Stimulated activated CD8-positive, alpha-beta memory T cell treated with anti-CD3 and anti-CD28 coated beads, Interleukin-7, amount 100 ng/mL, for 1 hour (primary cell): ENCODE results near the gene SOX14.

Source experiments
- DNase-seq, 2 donors: peaks; one replicate each; pipeline ENCODE4 v3.0.0-alpha.2; 2020; ENCODE audit warnings: low read depth in 2 of 2

Gene SOX14

GRCh38 chr3:137768361-137769321 is 4.5 kb downstream of the SOX14 start:
- DNase-seq: no peak

GRCh38 chr3:137769322-137770065 is 5.4 kb downstream of the SOX14 start:
- DNase-seq: no peak

GRCh38 chr3:137770066-137770834 is 6.1 kb downstream of the SOX14 start:
- no peak for DNase-seq

GRCh38 chr3:137770835-137771399 is 6.8 kb downstream of the SOX14 start:
- no peak for DNase-seq

- no peak for DNase-seq
These were observed 7.5 kb downstream of the SOX14 start for GRCh38 chr3:137771401-137772213.

GRCh38 chr3:137772214-137772955 is 8.3 kb downstream of the SOX14 start:
- no peak for DNase-seq

GRCh38 chr3:137778941-137779340 is 14.8 kb downstream of the SOX14 start:
- no peak for DNase-seq

- no peak for DNase-seq
These were observed 23.4 kb downstream of the SOX14 start for GRCh38 chr3:137787529-137787928.

GRCh38 chr3:137789236-137789635 is 25.1 kb downstream of the SOX14 start:
- no peak for DNase-seq

GRCh38 chr3:137792626-137793271 is 28.6 kb downstream of the SOX14 start:
- no peak for DNase-seq

- no peak for DNase-seq
These were observed 32.9 kb downstream of the SOX14 start for GRCh38 chr3:137796993-137797392.

- no peak for DNase-seq
These were observed 39.1 kb downstream of the SOX14 start for GRCh38 chr3:137803215-137803614.

GRCh38 chr3:137807998-137808397 is 43.9 kb downstream of the SOX14 start:
- no peak for DNase-seq

- DNase-seq: no peak
These were observed 45.4 kb downstream of the SOX14 start for GRCh38 chr3:137809509-137809908.

- no peak for DNase-seq
These were observed 47.9 kb downstream of the SOX14 start for GRCh38 chr3:137812023-137812422.

GRCh38 chr3:137815251-137815650 is 51.1 kb downstream of the SOX14 start:
- DNase-seq: no peak
